ENCODE data around the gene ANKRD22. TPM values are rescaled to one million over a fixed set of nuclear protein-coding genes. Genes with fewer than 3 reads are reported as not detected.

The ANKRD22 gene
- total RNA-seq, 1 experiment from 2014 or later, result not detected

DNA sequence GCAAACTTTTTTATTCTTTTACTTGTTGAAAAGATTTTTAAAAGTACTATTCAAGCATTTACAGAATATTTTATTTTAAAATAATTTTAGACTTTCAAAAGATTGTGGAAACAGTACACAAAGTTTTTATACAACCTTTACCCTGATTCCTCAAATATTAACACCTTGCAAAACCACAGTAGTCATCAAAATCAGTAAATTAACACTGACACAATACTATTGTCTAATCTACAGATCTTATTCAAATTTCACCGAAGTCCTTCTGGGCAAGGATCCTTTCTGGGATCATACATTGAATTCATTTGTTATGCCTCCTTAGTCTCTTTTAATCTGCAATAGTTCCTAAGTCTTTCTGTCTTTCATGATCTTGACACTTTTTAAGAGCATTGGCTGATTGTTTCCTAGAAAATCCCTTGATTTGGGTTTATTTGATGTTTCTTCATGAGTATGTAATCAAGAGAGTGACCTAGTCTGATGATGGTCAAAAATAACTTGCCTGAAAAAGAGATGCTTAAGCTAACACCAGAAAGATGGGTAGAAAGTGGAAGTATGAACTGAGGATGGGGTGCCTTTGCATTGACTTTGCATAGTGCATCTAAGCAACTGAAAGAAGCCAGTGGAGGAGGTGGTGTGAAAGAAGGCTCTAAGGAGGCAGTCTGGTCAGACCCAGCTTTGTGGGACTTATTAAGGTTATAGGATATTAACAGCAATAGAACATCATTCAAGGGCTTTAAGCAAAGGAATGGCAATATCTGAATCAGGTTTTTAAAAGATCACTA is 38.1 kb upstream of the ANKRD22 start:
- no TSS peak for BruUV-seq (replicated peaks)
- intact Hi-C loops (cut with micrococcal nuclease; ENCODE audit: unreplicated experiment), result no loop called here
- DNase-seq (ENCODE audit: low spot score), result no peak
- Histone ChIP-seq H3K36me3 (ENCODE audit: insufficient read depth, low read length, poor library complexity, severe bottlenecking) (no peaks in the 10 kb centered on the region), H3K4me1 (ENCODE audit: insufficient read depth, low read length, poor library complexity, severe bottlenecking) (peaks cover 74% of the 10 kb centered on the region), H3K27ac (ENCODE audit: low read depth, low read length, poor library complexity, severe bottlenecking) (no peak overlapping the region), H3K27me3 (replicated peaks; ENCODE audit: insufficient read depth, low read depth, low read length, poor library complexity) (no peaks in the 10 kb centered on the region), H3K4me3 (ENCODE audit: low read depth, low read length, poor library complexity, severe bottlenecking) (no peak overlapping the region), H3K9me3 (ENCODE audit: low read depth, low read length, poor library complexity, severe bottlenecking) (no peaks in the 10 kb centered on the region)
- TF ChIP-seq EZH2 (IDR thresholded peaks at IDR 0.05; ENCODE audit: borderline replicate concordance, low read depth, low read length, poor library complexity, severe bottlenecking), result no peak
- TF ChIP-seq, protein P1, sequence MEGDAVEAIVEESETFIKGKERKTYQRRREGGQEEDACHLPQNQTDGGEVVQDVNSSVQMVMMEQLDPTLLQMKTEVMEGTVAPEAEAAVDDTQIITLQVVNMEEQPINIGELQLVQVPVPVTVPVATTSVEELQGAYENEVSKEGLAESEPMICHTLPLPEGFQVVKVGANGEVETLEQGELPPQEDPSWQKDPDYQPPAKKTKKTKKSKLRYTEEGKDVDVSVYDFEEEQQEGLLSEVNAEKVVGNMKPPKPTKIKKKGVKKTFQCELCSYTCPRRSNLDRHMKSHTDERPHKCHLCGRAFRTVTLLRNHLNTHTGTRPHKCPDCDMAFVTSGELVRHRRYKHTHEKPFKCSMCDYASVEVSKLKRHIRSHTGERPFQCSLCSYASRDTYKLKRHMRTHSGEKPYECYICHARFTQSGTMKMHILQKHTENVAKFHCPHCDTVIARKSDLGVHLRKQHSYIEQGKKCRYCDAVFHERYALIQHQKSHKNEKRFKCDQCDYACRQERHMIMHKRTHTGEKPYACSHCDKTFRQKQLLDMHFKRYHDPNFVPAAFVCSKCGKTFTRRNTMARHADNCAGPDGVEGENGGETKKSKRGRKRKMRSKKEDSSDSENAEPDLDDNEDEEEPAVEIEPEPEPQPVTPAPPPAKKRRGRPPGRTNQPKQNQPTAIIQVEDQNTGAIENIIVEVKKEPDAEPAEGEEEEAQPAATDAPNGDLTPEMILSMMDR (conservative IDR thresholded peaks at IDR 0.05; ENCODE audit: low read depth, low read length), result no peak
- POLR2A ChIA-PET (ENCODE audit: low non-redundant PET), result no interaction called here
- CTCF ChIA-PET, result no interaction called here

DNA sequence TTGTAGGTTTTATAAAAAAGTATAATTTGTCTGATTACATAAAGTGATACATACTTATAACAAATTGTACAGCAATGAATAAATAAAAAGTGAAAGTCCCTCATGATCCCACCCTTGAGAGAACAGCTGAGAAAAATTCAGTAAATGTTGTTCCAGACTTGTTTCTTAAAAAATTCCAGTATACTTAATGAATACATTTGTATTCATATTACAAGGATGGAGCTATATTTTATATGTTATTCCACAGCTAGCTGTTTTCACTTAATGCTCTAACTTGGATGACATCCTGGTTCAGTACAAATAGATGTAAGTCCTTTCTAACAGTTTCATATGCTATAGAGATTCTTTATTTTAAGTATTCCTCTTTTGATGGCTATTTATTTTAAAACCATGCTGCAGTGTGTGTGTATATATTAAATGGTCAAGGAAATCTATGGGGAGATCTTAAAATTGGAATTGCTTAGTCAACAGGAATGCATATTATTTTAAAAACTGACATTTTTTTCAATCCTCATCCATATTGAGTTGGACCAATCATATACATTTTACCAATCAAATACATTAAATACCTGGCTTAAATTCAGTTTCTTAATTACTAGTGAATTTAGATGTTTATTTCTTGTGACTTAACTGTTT is 37.3 kb upstream of the ANKRD22 start:
- ChIA-PET CTCF (no interaction called here), POLR2A (ENCODE audit: low non-redundant PET) (no interaction called here)
- Histone ChIP-seq H3K36me3 (ENCODE audit: insufficient read depth, low read length, poor library complexity, severe bottlenecking) (no peaks in the 10 kb centered on the region), H3K27me3 (replicated peaks; ENCODE audit: insufficient read depth, low read depth, low read length, poor library complexity) (no peaks in the 10 kb centered on the region), H3K9me3 (ENCODE audit: low read depth, low read length, poor library complexity, severe bottlenecking) (no peaks in the 10 kb centered on the region), H3K27ac (ENCODE audit: low read depth, low read length, poor library complexity, severe bottlenecking) (peak overlapping the region; percentile 8), H3K4me3 (ENCODE audit: low read depth, low read length, poor library complexity, severe bottlenecking) (no peak overlapping the region), H3K4me1 (ENCODE audit: insufficient read depth, low read length, poor library complexity, severe bottlenecking) (peaks cover 74% of the 10 kb centered on the region)
- TF ChIP-seq EZH2 (IDR thresholded peaks at IDR 0.05; ENCODE audit: borderline replicate concordance, low read depth, low read length, poor library complexity, severe bottlenecking), result no peak
- TF ChIP-seq, protein P1 (conservative IDR thresholded peaks at IDR 0.05; ENCODE audit: low read depth, low read length), result no peak
- intact Hi-C loops (cut with micrococcal nuclease; ENCODE audit: unreplicated experiment), result no loop called here
- no peak for DNase-seq (ENCODE audit: low spot score)
- BruUV-seq (replicated peaks), result no TSS peak

DNA sequence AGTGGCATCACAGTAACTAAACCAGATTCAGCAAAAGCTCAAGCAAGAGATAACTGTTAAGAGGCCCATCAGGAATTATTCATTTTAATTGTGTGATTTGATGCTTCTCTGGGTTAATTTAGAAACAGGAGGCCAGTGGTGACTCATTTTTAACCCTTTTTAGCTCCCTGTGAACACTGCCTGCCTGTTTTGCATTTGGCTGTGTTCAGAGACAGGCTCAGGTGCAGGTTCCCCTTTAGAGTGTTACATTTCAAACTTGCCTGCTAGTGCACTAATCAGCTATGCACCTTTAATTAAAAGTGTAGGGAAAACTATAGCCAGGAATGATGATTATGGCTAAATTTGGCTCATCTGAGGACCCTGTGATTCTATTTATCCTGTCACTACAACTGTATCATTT is 34.9 kb upstream of the ANKRD22 start:
- no peaks in the 10 kb centered on the region for H3K36me3 ChIP-seq (ENCODE audit: insufficient read depth, low read length, poor library complexity, severe bottlenecking)
- ChIA-PET CTCF (interaction anchor here (0.8 to 1.2 kb wide), 2 partner anchors 14 to 48 kb away, joined by 3 to 6 read pairs; no protein-coding TSS in a partner anchor), POLR2A (ENCODE audit: low non-redundant PET) (interaction anchor here (0.7 kb wide), 1 partner anchor 46 kb away, joined by 3 read pairs; no protein-coding TSS in a partner anchor)
- peak overlapping the region; percentile 6 for H3K27ac ChIP-seq (ENCODE audit: low read depth, low read length, poor library complexity, severe bottlenecking)
- TF ChIP-seq, protein P1 (conservative IDR thresholded peaks at IDR 0.05; ENCODE audit: low read depth, low read length), result no peak
- no peak for TF ChIP-seq EZH2 (IDR thresholded peaks at IDR 0.05; ENCODE audit: borderline replicate concordance, low read depth, low read length, poor library complexity, severe bottlenecking)
- H3K4me3 ChIP-seq (ENCODE audit: low read depth, low read length, poor library complexity, severe bottlenecking), result no peak overlapping the region
- H3K4me1 ChIP-seq (ENCODE audit: insufficient read depth, low read length, poor library complexity, severe bottlenecking), result peaks cover 71% of the 10 kb centered on the region
- no TSS peak for BruUV-seq (replicated peaks)
- no peaks in the 10 kb centered on the region for H3K9me3 ChIP-seq (ENCODE audit: low read depth, low read length, poor library complexity, severe bottlenecking)
- H3K27me3 ChIP-seq (replicated peaks; ENCODE audit: insufficient read depth, low read depth, low read length, poor library complexity), result no peaks in the 10 kb centered on the region
- intact Hi-C loops (cut with micrococcal nuclease; ENCODE audit: unreplicated experiment), result no loop called here
- peak; percentile 53 for DNase-seq (ENCODE audit: low spot score)

Data from A673 (cell line).